ENCODE results near the gene ATP9B.

DNA sequence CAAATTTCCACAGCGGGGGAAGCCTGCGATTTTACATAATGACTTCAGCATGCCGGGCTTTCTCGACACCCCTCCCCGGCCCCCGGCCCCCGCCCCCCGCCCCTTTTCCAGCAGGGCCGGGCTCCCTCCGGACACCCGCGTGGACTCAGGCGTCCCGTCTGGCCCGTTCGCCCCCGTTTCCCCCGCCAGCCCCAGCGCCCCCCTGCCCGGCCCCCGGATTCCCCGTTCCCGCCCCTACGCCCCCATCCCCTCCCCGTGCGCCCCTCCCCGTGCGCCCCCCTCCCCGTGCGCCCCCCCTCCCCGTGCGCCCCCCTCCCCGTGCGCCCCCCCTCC, 326.1 kb downstream of the ATP9B start:
- TF ChIP-seq POLR2A (IDR thresholded peaks at IDR 0.05): no peak
- TF ChIP-seq, protein P1, sequence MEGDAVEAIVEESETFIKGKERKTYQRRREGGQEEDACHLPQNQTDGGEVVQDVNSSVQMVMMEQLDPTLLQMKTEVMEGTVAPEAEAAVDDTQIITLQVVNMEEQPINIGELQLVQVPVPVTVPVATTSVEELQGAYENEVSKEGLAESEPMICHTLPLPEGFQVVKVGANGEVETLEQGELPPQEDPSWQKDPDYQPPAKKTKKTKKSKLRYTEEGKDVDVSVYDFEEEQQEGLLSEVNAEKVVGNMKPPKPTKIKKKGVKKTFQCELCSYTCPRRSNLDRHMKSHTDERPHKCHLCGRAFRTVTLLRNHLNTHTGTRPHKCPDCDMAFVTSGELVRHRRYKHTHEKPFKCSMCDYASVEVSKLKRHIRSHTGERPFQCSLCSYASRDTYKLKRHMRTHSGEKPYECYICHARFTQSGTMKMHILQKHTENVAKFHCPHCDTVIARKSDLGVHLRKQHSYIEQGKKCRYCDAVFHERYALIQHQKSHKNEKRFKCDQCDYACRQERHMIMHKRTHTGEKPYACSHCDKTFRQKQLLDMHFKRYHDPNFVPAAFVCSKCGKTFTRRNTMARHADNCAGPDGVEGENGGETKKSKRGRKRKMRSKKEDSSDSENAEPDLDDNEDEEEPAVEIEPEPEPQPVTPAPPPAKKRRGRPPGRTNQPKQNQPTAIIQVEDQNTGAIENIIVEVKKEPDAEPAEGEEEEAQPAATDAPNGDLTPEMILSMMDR (IDR thresholded peaks at IDR 0.05 in 8 of 11, conservative IDR thresholded peaks at IDR 0.05 in 3 of 11): no peak
- no peak for TF ChIP-seq POLR2AphosphoS5 (IDR thresholded peaks at IDR 0.05)

Measured in spleen (tissue), 7 donors.